Endothelial cell of umbilical vein (primary cell): Measurements from ENCODE around the gene PXT1.

Source experiments
- POLR2AphosphoS5 ChIP-seq: IDR thresholded peaks from 2 replicates; pipeline ENCODE4 v1.6.1; 2012; ENCODE audit warnings: low read depth, mild to moderate bottlenecking, control low read depth, low read length, moderate library complexity; ENCODE audit not compliant: insufficient read depth
- TF ChIP-seq, protein P1 (sequence below), 2 donors: IDR thresholded peaks; 1 replicate in 1 of 2; 2 replicates in 1 of 2; pipeline ENCODE4 v1.5.1; 2011; ENCODE audit warnings: low read length in 2 of 2, mild to moderate bottlenecking in 2 of 2, moderate library complexity in 2 of 2, control low read depth in 1 of 2, inconsistent platforms in 1 of 2, low read depth in 1 of 2; ENCODE audit not compliant: insufficient read depth in 1 of 2; ENCODE audit errors: extremely low read depth in 1 of 2

DNA sequence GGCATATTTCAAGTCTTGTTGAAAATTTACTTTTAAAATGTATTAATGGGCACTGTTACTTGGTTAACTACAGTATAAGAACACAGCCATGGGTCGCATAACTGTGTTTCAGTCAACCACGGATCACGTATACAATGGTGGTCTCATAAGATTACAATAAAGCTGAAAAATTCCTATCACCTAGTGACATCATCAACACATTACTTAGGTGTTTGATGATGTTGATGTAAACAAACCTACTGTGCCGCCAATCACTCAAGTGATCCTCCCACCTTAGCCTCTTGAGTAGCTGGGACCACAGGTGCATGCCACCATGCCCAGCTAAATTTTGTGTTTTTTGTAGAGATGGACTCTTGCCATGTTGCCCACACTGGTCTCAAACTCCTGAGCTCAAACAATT lies 38.5 kb downstream of the PXT1 start:
- no peak for TF ChIP-seq POLR2AphosphoS5
- TF ChIP-seq, protein P1, sequence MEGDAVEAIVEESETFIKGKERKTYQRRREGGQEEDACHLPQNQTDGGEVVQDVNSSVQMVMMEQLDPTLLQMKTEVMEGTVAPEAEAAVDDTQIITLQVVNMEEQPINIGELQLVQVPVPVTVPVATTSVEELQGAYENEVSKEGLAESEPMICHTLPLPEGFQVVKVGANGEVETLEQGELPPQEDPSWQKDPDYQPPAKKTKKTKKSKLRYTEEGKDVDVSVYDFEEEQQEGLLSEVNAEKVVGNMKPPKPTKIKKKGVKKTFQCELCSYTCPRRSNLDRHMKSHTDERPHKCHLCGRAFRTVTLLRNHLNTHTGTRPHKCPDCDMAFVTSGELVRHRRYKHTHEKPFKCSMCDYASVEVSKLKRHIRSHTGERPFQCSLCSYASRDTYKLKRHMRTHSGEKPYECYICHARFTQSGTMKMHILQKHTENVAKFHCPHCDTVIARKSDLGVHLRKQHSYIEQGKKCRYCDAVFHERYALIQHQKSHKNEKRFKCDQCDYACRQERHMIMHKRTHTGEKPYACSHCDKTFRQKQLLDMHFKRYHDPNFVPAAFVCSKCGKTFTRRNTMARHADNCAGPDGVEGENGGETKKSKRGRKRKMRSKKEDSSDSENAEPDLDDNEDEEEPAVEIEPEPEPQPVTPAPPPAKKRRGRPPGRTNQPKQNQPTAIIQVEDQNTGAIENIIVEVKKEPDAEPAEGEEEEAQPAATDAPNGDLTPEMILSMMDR (IDR thresholded peaks at IDR 0.05; ENCODE audit: extremely low read depth in 1 of 2, insufficient read depth in 1 of 2, low read depth in 1 of 2, low read length in 2 of 2) = no peak
